Suppressor macrophage (primary cell): ENCODE results near the gene DTNB.

Experiments
- DNase-seq, 4 experiments: peaks; one replicate each; pipeline ENCODE4 v3.0.0-alpha.2; 2020 to 2022

DTNB gene

DNA sequence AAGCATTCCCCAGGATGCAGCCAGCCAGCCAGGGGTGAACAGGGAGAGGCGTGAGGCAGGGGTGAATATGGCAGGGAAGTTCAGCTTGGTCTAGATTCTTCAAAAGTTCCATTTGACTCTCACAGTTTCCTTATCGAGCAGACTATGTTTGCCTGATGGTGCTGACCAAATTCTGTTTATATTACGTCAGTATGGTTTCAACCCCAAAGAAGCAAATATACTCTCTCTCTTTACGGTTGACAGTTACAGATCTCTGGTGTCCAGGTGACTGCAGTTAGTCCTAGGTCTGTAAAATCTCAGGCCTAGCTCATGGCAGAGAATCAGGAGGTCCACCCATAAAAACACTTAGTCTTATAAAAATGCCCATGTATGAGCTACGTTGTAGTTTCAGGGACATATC lies 293.4 kb downstream of the DTNB start:
- DNase-seq: no peak

DNA sequence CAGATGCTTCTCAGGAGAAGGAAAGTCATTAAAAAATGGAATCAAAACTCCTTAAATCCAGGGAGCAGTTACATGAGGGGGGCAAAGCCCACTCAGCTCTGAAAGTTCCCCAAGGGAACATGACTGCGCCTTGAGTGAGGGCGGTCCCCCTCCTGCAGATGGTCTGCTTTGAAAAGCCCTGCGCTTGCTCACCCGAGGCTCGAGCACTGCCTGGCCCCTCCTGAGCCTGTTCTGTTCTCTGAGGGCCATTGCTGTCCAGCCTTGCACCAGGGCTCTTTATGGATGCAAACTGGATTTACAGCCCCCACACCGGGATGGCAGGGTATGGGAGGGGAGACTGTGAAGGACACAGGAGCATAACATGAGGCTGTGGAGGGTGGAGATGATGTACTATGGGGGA lies 293.8 kb downstream of the DTNB start:
- DNase-seq: no peak

DNA sequence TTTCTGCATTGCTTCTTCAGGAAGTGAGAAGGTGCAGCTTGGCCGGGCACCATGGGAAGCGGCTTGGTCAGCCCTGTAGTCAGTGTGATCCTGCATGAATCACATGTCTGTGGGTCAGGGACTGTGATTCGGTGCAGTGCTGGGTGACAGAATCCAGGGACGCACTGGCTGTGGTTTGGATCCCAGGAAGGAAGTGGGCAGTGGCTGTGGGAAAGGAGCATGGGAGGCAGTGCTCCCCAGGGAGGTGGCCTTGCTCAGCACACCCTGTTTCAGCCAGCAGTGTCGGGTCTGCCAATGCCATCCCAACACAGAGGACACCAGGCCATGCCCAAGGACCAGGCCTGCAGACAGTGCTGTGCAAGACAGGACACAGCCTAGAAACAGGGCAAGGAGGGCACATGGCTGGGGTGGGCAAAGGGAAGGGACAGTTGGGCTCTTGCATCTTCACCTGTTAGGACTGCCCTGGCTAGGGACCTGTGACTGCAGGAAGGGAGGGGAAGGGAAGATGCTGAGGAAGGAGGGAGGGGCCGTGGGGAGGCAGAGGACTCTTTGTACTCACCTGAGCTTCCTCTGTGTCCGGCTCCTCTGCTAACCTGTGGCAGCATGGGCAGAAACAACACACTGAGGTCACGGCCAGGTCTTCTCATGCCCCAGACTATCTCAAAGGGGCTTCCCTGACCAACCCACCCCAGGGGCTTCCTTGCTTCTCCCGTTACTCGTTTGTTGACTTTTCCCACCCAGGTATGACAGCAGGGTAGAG lies 294.5 kb downstream of the DTNB start:
- DNase-seq: peak; percentile 46 to 77 (median 63)

DNA sequence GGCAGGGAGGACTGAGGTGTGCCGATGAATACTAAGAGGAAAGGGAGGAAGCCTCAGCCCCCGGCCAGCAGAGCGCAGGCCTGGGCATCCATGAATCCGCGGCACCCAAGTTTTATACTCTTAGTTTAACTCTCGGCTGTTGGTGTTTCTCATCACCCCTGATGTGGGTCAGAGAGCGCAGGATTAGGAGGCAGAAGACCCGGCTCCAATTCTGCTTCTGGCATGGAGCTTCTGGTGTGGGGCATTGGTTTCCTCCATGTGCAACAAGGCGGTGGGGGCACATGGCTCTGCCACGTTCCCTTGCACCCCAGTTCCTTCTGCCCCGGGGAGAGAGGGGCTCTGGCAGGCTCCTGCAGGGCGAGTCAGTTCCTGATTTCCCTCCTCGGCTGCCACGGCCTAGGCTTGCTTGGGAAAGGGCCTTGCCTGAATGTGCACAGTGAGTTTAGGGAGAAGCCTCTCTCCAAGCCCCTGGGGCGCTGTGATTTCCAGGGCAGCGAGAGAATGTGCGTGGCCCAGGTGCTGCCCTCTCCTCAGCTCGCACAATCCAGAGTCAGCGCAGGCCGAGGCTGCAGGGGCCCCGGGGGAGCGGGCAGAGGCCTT lies 295.5 kb downstream of the DTNB start:
- peak; percentile 11 to 63 (median 37) for DNase-seq

DNA sequence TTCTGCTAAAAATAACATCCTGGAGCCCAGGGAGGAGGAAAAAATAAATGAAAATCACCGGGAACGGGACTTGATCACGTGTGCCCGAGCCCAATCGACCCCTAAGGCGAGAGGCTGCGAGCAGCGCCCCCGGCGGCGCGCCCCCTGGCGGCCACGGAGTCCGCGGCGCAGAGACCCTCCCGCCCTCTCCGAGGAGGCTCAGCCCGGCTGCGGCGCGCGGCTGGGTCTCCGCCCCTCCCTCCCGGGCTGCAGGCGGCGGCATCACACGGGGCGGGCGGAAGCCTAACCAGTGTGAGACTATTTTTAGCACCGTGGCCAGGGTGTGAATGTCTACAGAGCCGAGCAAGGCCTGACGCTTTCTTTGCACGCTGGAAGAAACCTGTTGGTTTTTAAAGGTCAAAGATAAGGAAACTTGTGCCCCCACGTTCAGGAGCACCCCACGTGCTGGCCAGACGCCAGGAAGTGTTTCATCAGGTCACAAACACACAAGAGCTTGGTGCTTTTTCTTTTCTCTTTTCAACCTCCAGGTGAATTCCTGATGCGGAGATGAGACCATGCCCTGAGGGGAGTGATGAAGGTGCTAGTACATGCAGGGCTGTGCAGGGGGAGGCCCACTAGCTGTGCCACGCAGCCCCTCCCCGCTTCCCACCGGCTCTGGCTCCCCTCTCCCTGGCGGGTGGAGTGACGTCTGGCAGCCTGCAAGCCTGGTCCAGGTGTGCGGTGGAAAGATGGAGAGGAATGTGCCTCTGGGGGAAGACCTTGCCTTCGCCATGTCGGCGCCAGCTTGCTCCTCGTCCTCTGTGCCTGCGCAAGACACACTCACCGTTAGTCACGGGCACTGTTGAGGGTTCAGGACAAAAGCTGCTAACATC lies 296.4 kb downstream of the DTNB start:
- peak; percentile 86 to 95 (median 92) for DNase-seq

DNA sequence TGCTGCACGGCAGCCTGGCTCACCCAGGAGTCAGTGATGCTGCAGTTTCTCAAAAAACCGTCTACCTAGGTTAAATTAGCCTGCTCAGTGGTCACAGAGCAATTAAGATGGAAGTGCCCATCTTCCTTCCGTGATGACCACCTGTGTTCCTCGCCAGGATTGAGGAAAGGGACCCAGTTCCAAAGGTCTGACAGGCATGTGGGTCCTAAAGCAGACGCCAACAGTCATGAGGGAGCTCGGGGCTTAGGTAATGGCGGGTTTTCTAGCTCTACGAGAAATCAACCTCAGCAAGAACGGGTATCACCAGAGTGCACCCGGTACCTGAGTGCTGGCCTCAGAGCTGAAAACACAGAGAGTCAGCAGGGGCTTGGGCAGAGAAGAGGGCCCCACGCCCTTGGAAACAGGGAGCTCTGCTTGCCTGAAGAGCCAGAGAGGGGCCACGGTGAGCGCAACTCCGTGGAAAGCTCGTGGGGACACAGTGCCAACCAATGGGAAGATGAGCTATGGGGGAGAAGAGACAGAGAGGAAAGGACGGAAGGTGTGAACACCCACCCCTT lies 297.3 kb downstream of the DTNB start:
- DNase-seq: no peak

DNA sequence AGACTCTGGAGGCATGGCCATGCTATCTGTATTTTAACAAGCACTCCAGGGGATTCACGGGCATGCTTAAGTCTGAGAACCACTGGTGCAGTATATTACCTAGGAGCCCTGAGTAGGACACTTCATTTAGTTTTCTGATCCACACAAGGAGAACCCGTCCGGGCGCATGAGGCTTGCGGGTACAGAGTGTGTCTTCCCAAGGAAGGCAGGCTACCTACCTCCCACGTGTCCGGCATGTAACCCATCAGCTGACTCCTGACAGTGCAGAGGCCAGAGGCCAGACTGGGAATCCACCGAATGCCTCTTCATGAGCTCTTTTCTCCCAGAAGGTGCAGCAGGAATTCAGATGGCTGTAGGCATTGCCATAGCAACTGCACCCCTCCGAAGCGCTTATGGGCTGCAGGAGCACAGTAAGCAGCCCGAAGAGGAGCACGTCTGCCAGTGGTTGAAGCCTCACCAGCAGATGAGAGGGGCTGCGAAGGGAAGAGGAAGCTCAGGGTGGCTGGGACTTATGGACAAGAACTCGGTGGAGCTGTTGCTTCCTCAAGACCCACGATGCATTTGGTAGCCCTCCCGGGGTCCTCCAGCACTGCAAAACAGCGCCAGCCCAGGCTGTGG lies 297.9 kb downstream of the DTNB start:
- peak in 1 of 4 experiments; percentile 25 for DNase-seq

DNA sequence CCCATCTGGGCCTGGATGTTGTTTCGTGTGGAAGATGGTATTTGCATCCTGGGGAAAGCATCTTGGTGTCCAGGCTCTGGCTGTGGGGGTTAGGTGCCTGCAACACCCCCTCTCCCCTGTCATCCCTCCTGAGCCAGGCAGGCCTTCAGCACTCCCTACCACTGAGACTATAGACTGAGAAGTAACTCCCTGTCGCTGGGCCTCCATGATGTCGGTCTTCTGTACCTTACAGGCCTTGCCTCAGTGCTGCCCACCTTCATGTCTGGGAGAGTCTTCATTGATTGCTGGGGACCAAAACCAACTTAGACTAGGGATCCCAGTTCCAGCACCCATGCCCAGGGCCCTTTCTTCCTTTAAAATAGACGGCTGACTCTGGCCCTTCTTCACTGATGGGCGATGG lies 298.6 kb downstream of the DTNB start:
- no peak for DNase-seq

DNA sequence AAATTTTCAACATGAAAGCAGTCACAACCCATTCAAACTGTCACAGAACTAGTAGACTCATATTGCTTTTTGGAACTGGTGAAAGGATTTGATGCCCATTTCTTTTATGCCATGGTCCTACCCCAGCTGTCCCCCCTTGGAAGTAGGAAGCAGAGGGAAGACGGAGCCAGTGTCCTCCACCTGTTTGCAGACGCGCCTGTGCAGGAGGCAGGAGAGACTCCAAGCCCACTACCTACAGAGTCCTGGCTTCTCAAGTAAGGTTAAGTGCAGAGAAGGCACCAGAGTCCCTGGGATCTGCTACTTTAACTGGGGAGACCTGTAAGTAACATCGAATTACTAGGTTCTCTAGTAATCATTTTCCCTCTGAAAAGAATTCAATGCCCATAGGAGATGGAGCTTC lies 299.0 kb downstream of the DTNB start:
- no peak for DNase-seq

DNA sequence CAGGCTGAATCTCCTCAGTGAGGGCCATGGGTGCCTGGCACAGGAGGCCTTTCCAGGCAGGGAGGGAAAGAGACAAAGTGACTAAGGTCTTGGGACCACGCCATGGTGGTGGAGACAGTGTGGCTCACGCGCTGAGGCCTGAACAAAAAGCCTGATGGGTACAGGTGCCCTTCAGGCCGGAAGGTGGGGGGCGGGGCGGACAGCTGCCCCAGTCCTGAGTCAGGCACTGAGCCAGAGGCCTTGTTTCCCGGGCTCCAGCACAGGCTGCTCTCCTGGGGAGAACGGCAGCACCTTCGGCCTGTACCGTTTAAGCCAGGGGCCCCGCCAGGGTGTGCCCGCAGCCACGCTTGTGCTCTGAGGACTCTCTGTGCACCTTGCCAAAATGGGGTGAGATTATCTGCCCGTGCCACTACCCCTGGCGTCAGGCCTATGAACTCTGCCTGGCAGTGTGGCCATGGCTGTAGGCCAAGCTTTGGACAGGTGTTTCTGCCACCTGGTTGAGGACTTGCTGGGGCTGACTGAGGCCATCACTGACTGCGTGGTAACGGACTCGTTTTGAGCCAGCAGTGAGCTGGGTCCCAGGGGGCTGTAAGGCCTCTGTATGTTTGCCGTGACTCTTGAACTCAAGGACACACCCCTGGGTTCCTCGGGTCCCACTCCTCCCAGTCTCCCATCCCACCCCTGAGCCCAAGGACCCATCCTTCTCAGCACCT lies 300.0 kb downstream of the DTNB start:
- no peak for DNase-seq

DNA sequence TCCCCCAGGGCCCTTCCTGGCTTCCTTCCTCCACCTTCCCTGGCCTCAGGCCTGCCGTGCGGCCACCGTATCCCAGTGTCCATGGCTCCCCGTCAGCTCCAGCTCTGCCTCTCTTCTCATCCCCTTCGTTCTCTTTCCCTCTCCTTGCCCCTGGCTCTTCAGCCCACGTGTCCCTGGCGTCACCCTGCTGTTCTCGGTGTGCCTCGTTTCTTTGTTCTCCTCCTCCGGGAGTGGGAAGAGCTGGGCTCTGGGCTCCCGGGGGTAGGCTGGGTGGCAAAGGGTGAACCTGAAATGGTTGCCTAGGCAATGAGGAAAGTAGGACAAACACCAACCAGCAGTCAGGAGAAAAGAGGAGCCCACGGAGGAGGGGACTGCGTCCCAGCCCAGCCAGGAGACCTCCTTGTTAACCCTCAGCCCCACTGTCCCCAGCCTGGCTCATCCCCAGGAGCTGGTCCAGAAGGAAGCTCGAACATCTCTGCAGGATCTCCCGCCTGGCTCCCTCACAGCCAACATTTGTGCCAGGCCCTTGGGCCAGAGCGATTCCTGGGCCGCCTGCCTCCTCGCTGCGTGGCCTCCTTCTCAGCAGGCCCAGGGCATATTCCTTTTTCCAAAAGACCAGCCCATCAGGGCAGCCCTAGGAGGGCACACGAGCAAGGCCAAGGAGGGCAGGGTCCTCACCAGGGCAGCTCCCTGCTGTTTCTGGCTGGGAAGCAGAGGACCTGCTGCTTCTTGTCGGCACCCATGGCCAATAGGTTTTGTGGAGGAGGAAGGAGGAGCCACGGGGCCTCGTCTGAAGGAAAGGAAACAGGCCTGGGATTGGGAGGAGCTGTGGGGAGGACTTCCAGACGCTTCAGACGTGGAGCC lies 300.7 kb downstream of the DTNB start:
- DNase-seq: no peak

DNA sequence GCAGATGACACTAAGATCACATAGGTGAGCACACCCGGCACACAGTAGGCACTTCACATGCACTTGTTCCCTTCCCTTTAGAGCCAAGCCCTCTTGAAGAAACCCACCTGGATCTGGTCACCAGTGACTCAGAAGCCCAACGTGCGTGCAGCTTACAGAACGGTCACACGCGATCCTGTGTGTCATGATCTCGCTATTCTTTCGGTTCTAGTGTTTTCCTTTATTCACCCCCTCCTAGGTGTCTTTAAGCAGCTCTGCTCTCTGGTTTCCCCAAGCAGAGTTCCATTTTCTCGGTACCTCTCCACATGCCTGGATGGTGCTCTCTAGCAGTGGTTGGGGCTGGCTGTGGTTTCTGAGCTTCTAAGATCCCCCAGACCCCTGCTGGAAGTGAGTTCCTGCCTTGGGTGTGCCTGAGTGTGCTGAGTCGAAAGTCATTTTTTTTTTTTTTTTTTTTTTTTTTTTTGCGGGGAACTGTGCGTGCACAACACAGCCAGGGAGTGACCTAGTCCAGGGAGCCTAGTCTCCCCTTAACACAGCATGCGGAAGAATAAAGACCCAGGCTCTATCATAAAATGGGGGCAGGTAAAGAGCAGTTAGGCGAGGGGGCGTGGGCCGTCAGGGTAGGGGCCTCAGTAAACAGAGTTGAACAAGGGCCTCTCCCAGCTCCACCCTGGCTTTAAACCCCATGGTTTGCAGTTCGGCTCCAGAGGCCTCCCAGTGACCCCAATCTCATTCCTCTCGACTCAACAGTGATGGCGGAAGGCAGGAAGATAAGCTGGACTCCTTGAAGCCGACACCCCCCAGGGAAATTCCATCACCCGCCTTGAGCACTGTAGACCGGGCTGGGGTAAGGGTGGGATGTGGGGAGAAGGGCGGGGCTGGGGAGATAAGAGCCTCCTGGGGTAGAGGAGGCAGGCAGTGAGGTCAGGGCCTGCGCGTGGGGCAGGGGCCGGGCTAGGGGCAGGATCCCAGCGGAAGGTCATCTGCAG lies 301.8 kb downstream of the DTNB start:
- DNase-seq: no peak

DNA sequence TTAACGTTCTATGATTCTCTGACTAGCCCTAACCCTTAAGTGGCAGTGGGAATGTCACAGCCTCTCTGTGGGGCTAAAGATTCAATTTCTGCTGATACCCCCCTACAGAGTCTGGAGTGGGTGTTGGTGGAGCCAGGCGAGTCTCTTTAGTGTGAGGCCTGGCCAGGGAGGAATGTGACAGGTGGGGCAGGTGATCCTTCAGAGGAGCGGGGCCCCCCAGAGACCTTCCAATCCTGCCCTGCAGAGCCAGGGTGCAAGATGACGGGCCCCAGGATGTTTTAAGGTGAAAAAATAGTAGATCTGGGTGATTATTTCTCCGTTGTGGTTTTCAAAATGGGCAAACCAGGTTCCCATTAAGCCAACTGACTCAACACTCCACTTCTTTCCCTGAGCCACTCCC lies 303.5 kb downstream of the DTNB start:
- DNase-seq: no peak

DNA sequence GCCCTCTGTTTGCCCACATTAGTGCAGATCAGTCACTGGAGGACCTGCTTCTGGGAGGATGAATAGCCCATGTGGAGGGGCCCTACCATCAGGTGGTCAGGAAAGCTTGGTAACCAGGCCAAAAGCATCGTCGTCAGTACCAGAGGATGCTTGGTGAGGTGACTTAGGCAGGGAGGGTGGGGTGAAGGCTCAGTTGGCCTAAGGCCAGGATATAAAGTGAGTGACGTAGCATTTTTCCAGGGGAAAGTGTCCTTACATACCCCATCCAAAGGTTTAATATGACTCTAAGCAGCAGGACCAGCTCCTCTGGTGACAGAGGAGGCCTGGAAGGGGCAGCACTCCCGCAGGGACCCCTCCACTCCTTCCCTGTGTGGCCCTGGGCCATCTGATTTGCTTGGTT lies 303.9 kb downstream of the DTNB start:
- no peak for DNase-seq

DNA sequence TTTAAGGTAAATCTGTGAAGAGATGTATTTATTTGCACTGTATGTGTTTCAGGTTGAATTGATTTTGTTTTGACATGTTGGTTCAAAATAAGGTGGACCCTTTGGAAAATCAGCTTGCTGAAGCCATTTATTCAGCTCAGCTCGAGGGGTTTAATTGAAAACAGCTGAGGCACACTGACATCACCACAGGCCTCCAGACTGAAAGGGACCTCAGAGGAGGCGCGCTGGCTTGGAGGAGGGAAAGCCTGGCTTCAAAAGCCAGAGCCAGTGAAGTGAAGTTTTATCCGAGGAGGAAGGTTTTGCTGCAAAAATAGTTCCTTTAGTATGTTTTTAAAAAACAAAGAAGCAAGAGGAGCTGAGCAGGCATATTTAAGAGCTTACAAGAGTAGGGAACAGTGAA lies 304.7 kb downstream of the DTNB start:
- no peak for DNase-seq

DNA sequence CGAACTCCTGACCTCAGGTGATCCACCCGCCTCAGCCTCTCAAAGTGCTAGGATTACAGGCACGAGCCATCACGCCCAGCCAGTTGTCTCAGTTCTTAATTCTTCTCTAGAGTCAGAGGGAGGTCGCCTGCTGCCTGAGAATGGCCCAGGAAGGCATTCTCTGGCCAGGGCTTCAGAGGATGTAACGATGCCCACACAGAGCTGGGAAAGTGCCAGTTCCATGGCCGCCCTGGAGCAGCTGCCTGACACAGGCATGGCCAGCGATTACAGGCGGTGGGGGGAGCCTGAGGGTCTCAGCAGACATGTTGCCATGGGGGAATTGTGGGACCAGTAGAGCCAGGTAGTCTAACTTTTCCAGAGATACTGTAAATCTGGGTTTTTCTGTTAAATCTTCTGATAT lies 306.1 kb downstream of the DTNB start:
- DNase-seq: no peak

DNA sequence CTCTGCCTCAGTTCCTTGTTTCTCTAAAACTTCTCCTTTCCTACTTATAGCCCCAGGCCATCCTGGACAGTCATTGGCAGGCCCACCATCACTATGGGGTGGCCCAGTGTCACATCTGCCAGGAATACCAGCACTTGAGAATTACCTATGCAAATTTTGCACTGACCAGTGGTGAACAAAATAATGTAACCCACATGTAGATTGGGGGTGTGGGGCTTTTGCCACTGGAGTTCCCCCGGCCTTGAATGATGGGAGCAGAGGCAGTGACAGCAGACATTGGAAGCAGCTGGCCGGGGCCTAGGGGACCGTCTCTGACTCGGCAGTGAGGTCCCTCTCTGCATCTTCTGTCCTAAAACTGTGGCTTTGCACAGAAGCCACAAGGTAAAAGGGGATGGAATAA lies 306.7 kb downstream of the DTNB start:
- DNase-seq: no peak

DNA sequence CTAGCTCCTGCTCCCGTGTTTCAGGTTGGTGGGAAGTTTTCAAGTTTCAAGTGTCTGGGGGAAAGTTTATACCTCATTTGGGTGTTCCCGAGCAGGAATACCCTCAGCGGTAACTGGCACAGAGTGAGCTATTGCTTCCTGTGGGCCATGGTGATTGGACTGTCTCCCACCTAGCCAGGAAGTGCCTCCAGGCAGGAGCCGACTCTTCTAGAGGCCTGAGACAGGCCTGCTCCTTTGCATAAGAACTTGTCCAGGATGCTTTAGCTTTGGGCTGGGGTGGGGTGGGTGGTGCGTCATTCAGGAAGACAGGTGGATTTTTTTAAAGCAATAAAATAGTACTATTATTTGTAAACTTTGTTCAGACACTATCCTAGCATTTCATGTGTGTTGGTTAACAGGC lies 308.1 kb downstream of the DTNB start:
- no peak for DNase-seq

DNA sequence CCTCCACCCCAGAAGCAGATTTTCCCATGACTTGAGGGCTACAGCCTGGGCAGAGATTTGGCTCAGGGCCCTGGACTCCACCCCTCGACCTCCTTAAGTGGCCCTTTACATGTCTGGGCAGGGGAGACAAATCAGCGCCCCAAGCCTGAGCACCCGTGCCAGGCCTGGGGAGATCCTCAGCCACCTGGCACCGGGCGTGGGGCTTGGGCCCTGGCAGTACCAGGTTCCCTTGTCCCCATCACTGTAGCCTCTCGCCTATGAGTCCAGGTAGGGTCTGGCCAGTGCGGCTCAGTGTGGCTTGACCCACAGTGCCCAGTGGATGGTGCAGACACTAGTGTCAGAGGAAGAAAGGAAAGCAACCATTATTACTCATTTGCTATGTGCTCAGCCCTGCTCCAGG lies 309.6 kb downstream of the DTNB start:
- no peak for DNase-seq
